GM18526 (cell line): ENCODE data around the gene MAP3K10.

ENCODE experiments used
- POLR2A ChIP-seq: IDR thresholded peaks from 3 replicates; pipeline ENCODE4 v1.6.1; 2011; ENCODE audit not compliant: insufficient read length; ENCODE audit errors: extremely low read depth

The MAP3K10 gene

DNA sequence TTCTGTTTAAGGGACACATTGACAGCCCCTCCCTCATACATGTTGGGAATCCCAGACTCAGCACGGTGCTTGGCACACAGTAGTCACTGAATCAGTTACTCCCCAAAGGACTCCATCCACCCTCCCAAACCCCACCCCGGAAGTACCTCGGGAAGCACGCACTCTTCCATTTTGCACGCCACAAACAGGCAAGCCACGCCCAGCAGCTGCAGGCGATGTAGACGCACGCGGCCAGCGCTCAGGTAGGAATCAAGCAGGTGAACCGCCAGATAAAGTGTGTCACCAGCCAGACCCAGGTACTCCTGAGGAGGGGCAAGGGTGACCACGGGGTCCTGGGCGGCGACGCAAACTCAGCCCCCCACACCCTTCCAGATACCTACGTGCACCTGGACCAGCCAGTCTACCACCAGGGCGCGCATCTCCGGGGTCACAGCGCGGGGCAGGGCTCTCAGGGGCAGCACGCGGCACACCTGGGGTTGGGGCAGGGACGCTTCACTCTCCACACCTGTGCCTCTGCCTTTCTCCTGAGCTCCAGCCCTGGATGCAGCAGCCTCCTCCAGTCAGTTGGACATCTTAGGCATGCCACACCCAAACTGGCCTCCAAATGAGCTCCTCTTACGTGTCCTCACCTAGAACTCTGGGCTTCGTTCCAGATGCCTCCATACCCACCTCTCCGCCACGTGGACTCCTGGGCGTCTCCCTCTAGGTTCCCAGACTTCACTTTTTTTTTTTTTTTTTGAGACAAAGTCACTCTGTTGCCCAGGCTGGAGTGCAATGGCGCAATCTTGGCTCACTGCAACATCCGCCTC is 33.3 kb downstream of the MAP3K10 start:
- TF ChIP-seq POLR2A: no peak

DNA sequence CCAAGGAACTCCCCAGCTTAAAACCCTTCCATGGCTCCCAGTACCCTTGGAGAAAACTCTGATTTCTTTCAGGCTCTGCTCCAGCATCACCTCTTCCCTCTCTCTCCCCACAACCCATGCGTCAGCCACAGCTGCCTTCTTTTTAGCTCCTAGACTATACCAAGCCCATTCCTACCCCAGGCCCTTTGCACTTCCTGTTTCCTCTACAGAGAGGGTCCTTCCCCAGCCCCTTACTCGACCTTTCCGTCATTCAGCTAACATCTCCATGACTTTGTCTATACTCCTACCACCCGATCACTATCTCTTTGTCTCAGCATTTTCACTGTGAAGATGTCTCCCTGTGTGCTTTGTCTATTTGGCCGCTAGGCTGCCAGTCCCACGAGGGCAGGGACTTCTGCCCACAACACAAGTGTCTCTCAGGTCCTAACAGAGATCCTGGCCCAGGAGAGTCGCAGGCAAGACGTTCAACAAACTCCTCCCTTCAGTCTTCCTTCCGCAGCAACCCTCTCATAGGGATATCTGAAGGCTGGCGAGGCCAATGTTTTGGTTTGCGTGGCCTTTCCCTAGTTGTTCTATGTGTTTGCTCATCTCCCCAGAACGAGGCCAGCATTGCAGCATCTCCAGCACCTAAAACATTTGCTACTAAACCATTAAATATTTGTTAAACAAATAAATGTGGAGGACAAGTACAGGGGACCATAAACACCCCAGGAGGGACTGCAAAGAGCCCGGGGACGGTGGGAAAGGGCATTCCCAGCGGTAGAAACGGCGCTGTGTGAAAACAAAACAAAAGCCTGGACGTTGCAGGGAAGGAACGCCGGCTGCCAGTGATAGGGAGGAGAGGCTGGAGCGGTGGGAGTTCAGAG is 34.4 kb downstream of the MAP3K10 start:
- TF ChIP-seq POLR2A: no peak

DNA sequence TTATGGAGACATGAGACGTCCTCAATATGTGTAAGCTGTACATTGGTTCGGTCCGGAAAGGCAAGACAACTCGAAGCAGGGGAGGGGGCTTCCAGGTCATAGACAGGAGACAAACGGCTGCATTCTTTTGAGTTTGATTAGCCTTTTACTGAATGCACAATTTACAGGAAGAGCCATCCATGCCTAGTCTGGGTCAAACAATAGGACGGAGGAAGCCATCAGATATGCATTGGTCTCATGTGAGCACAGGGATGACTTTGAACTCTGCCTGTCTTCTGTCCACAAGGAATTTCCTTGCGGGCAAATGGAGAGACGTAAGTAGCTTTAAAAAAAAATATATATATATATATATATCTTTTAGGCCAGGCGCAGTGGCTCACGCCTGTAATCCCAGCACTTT is 37.1 kb downstream of the MAP3K10 start:
- TF ChIP-seq POLR2A: no peak

DNA sequence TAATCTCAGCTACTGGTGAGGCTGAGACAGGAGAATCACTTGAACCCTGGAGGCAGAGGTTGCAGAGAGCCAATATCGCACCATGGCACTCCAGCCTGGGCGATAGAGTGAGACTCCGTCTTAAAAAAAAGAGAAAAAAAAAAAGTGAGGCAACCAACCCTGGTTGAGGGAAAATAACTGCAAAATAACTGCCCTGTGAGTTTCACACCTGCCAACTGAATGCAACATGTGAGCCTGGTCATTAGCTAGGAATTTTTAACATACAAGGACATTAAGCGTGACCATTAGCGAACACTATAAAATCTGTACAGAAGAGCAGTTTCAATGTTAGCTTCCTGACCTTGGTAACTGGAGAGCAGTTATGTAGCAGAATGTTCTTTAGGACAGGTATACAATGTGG is 37.6 kb downstream of the MAP3K10 start:
- no peak for TF ChIP-seq POLR2A

DNA sequence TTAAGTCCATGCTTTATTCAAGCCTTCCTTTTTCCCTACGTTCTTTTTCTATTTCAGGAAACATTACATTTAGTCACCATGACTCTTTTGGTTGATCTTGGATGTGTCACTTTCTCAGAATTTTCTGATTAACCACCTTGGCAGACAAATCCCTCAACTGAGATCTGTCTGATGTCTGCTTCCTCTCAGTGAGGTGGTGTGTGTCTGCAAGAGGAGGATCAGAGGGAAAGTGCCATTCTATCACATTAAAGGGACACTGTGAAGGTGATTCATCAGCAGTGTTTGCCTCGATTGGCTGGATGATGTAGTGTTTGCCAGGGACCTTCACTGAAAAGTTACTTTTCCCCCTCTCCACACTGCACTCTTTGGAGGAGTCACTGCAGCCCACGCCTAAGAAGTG is 38.3 kb downstream of the MAP3K10 start:
- TF ChIP-seq POLR2A: no peak

DNA sequence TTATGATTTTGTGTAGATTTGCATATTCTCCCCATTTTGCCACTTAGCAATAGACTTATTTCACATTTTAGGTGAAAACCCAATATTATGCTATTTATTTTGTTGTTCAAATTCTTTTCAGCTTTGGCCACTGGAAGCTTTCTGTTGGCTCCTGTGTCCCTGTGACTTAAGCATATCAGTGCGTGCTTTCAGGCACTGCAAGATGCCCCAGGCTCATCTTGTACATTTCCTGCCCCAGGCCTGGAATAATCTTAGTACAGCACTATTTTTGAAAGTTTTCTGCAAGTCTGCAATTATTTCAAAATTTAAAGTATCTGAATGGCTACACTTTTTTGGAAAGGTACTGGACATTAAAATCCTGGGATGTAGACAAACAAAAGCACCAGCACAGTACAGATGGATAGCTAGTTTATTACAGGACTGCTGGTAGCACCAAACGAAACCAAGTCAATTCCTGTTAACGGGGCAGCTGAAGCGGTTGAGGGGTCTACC is 38.7 kb downstream of the MAP3K10 start:
- TF ChIP-seq POLR2A: no peak

DNA sequence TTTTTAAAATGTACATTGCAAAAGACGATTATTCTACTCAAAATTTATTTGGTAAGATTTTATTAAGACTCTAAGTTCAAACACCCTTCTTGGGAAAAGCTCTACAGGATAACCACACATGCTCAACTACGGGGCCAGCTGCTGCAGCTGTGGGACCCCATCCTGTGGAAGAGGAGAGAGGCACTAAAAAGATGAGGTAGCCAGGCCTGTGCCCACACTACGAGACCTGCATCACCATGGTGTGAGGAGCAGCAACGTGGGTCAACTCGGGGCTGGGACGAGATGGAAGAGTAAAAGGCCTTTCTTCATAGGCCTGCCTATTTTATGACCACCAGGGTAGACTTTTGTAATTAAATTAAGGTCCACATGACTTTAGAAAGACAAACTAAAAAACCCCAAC is 39.8 kb downstream of the MAP3K10 start:
- TF ChIP-seq POLR2A: no peak

DNA sequence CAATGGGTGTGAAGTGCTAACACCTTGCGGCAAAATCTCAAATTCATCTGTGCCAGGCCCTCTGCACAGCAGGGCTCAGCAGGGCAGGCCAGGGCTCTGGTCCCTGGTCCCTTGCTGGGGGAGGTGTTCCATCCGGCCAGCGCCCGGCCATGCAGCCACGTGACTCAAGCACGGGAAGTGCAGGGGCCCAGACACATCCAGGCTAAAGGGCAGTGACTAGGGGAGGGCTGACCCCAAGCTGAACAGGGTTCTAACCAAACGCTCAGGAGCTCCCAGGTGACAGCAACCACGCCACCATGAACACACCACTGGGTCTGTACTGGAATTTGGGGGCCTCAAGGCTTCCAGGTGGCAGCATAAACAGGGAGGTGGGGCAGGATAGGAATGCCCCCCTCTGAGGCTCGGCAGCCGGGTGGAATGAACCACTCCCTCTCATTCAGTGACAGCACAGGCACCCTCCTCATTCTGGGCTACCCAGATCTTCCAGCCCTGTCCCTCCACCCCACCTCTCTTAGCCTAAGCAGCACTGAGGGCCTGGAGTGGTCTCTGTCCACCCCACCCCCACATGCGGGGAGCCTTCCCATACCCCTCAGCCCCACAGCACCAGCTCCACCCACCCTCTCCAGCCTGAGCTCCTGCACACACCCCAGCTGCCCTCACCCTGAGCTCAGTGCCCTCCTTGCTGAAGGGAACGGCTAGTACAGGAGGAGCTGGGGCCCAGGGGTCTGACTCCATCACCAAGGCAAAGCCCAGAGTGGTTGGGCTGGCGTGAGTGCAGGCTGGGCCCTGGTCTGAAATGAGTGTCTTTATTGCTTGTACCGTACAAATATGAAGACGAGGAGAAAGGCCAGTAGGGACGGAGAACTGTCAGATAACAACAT is 40.6 kb downstream of the MAP3K10 start:
- no peak for TF ChIP-seq POLR2A

DNA sequence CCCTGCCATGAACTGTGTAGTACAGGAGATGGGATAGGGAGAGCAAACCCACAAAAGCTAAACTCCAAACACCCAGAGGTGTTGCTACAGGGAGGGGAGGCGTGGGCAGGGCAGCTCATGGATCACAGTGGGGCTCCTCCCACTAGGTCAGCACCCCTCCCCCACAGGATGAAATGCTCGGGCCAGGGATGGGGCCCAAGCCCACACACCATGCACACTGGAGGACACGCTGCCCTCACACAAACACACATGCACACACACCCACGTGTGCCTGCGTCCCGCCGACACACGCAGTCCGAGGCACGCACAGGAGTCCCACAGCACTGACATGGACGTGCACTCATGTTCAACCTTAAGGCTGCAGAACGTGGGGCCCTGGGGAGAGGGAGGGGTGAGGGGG is 41.3 kb downstream of the MAP3K10 start:
- no peak for TF ChIP-seq POLR2A

DNA sequence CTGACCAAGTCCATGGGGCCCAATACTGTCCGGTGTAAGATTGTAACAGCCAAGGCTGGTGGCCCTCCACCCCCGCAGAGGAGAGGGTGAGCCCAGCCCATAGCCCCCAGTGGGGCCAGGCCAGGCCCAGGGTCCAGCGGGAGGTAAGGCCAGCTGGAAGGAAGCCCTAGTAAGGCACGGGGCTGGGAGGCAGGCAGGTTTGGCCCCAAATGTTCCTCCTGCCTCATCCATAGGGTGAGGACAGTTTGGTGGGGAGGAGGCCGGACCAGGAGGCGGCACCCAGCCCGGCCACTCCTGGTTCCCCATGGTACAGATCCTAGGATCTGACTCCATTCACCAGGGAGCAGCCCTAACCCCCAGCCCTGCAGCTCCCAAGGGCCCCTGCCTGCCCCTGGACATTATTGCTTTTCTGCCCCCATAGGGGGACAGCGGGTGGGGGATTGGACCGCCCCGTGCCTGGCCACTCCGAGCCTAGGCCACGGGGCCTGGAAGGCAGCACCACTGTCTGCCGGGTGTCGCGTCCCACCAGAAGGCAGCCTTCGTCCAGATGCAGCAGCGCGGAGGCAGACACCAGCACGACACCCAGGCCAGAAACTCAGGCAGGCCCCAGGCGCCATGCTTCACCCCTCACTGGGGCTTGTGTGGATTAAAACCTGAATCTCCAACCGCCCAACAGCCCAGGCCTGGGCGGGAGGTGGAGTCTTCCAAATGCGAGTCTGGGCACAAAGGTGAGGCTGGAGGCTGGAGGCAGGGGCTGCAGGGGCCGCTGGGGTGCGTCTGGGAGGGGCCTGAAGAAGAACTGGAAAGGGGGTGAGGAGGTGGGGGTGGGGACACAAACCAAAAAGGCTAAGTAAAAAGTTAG is 42.0 kb downstream of the MAP3K10 start:
- no peak for TF ChIP-seq POLR2A

DNA sequence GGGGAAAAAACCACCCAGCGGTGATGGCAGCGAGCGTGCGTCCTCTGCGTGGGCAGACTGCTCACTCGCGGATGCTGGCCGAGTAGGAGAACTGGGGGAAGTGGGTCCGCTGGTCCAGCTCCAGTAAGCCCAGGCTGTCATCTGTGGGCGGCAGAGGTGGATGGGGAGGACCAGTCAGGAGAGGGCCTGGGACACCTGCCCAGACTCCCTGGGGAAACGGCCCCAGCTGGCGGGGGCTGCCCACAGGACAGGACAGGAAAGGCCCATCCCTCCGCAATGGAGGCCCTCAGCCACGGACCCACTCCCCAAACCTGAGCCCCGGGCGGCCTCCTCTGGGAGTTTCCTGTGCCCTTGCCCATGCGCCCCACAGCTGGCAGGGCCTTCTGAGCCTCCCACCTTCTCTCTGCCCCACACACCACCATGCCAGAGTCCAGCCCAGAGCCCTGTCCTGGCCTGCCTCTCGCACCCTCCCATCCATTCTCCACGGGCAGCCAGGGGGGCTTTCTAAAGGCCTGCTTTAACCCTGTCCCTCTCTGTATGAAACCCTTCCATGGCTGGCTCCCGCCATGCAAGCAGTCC is 42.7 kb downstream of the MAP3K10 start:
- TF ChIP-seq POLR2A: no peak

DNA sequence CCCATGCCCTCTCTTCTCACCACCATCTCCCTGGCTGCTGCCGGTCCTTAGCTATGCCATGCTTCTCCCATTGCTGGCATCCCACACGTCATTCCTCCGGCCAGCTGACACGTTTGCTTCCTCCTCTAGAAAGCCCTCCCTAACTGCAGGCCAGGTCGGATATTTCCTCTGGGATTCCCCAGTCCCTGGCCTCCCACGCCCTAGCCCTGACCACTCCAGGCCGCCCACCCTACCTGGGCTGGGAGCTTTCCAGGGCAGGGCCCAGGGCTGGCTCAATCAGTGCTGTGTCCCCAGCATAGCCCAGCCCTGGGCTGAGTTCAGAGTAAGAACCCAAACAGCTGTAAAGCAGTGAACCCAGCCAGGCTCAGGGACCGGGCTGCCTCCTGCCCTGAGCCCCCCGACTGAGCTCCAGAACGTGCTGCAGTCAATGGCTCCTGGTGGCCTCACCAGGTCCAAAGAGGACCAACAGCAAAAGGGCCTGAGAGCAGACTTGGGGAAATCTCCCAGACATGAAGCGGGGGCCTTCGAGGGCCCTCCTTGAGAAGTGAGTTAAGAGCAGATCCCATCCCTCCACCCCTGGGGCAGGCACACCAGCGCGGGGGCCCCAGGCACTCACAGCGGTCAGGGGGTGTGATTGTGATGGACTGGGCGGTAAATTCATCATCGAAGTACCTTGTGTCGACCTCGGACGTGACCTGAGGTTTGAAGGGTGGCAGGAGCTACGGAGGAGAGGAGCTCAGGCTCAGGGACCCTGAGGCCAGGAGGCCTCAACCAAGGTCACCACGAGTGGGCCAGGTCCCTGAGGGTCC is 43.4 kb downstream of the MAP3K10 start:
- no peak for TF ChIP-seq POLR2A
